Left renal pelvis (tissue), 4 donors: Measurements from ENCODE around the gene ATP2C2. TPM values are rescaled to one million over a fixed set of nuclear protein-coding genes. Genes with fewer than 3 reads are reported as not detected.
"Not testable (repeated sequence)": the region's sequence is repeated elsewhere in the genome, so short reads cannot be mapped to it uniquely, and the experiment has no call there.

Experiments
- DNase-seq, 4 donors: peaks; one replicate each; pipeline ENCODE4 v3.0.0-alpha.2; 2013; ENCODE audit warnings: low read depth in 4 of 4, low spot score in 3 of 4
- polyA plus RNA-seq, 4 donors: library from polyadenylated mRNA; unstranded; fragments of 120-200 nt; gene quantifications; one replicate each; pipeline ENCODE4 v1.2.1, GENCODE V29; 2013; ENCODE audit not compliant: insufficient read length in 4 of 4

ATP2C2 gene
- polyA plus RNA-seq, 4 donors, result 0.27 to 2.1 (median 1.0) TPM

- no peak for DNase-seq
Measured at GRCh38 chr16:84391151-84392030, 23.1 kb downstream of the ATP2C2 start.

- DNase-seq, result no peak
Measured at GRCh38 chr16:84392031-84392360, 23.7 kb downstream of the ATP2C2 start.

GRCh38 chr16:84396082-84396481, 27.7 kb downstream of the ATP2C2 start:
- DNase-seq, result not testable (repeated sequence)

GRCh38 chr16:84396537-84397008, 28.2 kb downstream of the ATP2C2 start:
- peak in 1 of 4 donors; percentile 16 for DNase-seq

GRCh38 chr16:84397090-84397489, 28.8 kb downstream of the ATP2C2 start:
- no peak for DNase-seq

GRCh38 chr16:84398701-84399100, 30.4 kb downstream of the ATP2C2 start:
- no peak for DNase-seq

- DNase-seq, result not testable (repeated sequence)
Measured at GRCh38 chr16:84399912-84400311, 31.6 kb downstream of the ATP2C2 start.

- DNase-seq, result not testable (repeated sequence)
Measured at GRCh38 chr16:84403435-84403834, 35.1 kb downstream of the ATP2C2 start.

GRCh38 chr16:84404324-84404723, 36.0 kb downstream of the ATP2C2 start:
- no peak for DNase-seq

GRCh38 chr16:84404936-84405639, 36.8 kb downstream of the ATP2C2 start:
- DNase-seq, result no peak

- no peak for DNase-seq
Measured at GRCh38 chr16:84406006-84406963, 37.9 kb downstream of the ATP2C2 start.

GRCh38 chr16:84407588-84408313, 39.4 kb downstream of the ATP2C2 start:
- no peak for DNase-seq

- no peak for DNase-seq
Measured at GRCh38 chr16:84408314-84408690, 40.0 kb downstream of the ATP2C2 start.

- no peak for DNase-seq
Measured at GRCh38 chr16:84408856-84409255, 40.5 kb downstream of the ATP2C2 start.

- no peak for DNase-seq
Measured at GRCh38 chr16:84410361-84411138, 42.2 kb downstream of the ATP2C2 start.

GRCh38 chr16:84411768-84412167, 43.4 kb downstream of the ATP2C2 start:
- no peak for DNase-seq

GRCh38 chr16:84412262-84412661, 43.9 kb downstream of the ATP2C2 start:
- DNase-seq, result no peak

GRCh38 chr16:84413244-84414004, 45.1 kb downstream of the ATP2C2 start:
- no peak for DNase-seq
